Diencephalon (tissue), 1 donor: ENCODE results near the gene FLAD1. TPM values are rescaled to one million over a fixed set of nuclear protein-coding genes. Genes with fewer than 3 reads are reported as not detected.

Source experiments
- small RNA-seq: library from RNA; depleted of rRNA; stranded (forward); fragments of <200 nt; gene quantifications from one replicate; pipeline ENCODE3, GENCODE V24; 2014
- total RNA-seq: library from RNA; depleted of rRNA; stranded (reverse); fragments of >200 nt; gene quantifications from one replicate; pipeline ENCODE4 v1.2.3, GENCODE V29; 2014

FLAD1 gene
- total RNA-seq, result 18.9 TPM

DNA sequence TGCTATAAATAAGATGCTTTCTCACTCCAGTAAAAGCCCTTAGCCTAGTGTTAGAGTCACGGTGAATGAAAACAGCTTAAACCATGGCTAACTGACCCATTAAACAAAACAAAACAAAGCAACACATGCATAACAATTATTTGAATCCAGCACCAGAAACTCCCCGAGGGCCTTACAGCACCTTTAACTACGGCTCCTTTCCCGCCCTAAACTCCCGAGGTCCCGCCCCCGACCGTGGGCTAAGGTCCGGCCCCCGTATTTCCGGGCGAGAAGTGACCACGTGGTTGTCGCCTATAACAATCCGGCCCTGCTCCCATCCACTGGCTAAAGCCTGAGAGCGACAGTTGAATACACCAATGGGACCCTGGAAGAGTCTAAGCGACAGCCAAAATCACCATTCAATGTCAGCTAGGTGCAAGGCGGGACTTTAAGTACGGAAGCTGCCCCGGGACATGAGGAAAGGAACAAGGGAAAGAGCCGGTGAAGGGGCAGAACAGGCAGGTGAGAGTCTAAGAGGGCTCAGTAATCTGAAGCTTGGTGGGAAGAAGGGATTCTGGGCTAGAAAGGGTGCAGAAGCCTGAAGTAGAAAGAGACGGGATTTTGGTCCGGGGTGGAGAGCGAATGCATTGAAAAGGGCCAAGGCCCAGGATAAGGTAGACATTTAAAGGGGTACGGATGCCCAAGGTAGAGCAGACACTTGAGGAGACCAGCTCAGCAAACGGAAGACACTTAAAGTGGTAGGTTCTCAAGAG, at the start of gene FLAD1:
Gene FLAD1 (plus strand): TSS at position 448 of the 752 bp plus-strand sequence. CDS start 351 bp downstream, outside the sequence.

DNA sequence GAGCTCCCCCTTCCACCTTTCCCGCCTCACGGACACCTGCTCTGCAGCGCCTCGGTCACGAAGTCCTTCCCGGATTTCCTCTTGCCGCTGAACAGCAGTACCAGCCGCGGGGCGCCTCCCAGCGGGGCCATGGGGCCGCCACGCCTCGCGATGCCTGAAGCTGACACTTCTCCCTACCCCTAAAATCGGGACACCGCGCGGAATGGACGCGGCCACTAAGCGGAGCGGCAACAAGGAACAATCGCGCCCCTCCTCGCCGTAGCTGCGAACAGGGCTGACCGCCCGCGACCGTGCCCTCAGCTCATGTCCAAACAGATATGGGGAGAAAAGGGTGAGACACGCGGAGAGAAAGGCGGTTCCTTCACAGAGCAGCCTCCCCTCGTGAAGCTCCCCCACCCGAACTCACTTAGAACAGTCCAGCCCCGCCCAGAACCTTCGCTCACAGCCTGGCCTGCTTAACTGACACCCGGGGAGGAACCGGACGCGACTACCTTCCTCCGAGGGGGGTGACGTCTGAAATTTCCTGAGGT, 46.5 kb upstream of the FLAD1 start, which contains the start of gene PMVK:
Gene PMVK (minus strand): TSS at position 165 of the 530 bp plus-strand sequence. CDS start 34 bp downstream, at position 131.

DNA sequence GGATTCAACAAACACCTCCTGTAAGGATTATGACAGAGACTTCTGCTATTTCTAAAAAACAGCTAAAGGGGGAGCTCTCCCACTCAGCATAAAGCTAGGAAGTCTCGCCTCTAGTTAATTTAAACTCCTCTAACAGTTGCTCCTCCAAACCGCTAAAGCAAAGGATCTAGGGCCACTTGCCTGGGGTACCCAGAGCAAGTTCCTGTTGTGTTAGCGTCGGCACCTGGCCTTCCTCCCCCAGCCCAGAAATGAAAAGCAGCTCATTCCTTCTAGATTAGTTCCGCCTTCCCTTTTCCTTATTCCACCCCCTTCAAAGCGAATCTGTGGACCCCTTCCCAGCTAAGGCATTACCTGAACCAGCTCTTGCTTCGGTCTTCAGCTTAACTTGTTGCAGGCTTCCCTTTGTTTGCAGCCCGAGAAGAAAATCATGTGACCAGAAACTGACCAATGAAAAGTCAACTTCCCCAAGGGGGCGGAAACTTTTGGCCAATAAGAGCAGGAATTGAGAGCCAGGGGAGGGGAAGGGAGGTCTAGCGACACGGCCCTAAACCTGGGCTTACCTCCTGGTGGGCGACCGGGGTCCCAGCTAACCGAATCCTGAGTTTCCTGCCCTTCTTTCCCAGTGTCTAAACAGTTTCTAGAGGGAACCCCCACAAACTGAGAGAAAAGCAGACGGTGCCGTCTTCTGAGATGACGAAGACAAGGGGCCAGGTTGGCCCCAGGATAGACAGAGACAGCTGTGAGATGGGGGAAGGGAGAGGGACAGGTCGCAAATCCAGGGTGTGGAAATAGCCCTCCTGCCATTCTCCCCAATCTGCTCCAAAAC, 27.2 kb upstream of the FLAD1 start, which contains the start of gene PBXIP1:
Gene PBXIP1 (minus strand): TSS at position 382 of the 826 bp plus-strand sequence. CDS start 2,378 bp downstream, outside the sequence.

DNA sequence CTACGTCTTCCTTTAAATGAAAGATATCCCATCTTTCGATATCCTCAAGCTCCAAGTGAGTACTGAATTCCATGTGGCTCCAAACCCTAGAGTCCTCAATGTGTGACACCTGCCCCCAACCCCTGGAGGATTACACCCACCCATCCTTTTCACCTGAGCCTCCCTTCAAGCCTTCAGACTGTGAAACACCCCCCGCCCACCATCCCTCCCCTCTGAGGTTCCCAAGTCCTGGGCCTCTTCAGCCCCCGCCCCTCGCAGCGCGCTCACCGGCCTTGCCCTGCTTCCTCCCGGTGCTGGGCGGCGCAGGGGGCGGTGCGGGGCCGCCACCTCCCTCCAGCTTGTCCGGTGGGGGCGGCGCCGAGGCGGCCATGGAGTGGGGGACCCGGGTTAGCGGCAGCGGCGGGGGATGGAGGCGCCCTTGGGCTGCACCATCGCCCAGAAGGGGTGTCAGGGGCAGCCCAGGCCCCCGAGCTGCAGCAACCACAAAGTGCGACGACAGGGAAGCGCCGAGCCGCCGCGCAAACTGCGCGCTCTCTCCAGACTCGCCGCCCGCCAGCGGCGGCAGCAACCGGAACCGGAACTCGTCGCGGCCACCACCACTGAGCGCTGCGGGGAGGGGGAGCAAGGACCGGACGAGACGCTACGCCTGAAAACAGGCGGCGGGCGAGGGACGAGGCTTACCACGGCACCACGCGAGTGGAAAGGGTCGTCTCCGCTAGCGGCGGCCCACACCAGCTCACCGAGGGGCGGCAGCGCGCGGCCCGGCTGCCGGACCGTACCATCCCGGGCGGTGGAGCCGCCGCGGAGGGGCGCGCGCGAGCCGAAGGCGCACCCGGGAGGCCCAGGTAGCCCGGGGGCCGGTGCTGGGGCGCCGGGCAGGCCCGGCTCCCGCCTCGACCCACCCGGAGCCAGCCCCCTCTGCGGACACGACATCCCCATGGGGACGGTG, 21.7 kb upstream of the FLAD1 start, which contains the start of gene PYGO2:
Gene PYGO2 (minus strand): TSS at position 576 of the 949 bp plus-strand sequence. CDS start 206 bp downstream, at position 370.

DNA sequence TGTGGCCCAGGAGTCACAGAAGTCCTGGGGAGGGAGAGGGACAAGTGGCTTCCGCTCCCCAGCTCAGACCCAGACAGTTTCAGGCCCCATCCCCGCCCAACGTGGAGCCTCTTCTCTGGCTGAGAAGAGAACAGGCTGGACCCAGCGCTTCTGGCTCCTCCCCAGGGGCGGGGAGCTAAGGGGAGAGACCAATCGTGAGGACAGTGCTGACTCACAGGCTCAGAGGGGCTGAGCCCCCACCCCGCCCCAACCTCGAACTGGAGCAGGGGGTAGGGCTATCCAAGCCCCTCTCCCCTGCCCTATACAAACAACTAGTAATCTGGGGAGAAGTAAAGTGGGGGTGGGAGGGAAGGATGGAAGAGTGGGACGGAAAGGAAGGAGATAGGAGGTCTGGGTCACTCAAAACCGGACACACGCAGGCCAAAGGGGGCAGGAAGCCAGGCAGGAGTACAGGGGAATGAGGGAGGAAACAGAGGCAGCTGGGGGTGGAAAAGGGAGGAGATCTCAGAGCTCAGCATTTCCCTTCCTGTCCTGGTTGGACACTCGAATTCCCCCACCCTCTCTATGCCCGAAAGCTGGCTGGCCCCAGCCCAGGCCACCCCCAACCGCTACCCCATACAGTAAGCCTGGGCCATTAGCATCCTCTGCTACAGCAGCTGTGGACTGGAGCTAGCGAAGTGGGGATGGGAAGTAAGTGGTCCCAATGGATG, 12.4 kb upstream of the FLAD1 start, which contains the start of gene SHC1:
Gene SHC1 (minus strand): TSS at position 117 of the 710 bp plus-strand sequence. CDS start 221 bp downstream, outside the sequence.

DNA sequence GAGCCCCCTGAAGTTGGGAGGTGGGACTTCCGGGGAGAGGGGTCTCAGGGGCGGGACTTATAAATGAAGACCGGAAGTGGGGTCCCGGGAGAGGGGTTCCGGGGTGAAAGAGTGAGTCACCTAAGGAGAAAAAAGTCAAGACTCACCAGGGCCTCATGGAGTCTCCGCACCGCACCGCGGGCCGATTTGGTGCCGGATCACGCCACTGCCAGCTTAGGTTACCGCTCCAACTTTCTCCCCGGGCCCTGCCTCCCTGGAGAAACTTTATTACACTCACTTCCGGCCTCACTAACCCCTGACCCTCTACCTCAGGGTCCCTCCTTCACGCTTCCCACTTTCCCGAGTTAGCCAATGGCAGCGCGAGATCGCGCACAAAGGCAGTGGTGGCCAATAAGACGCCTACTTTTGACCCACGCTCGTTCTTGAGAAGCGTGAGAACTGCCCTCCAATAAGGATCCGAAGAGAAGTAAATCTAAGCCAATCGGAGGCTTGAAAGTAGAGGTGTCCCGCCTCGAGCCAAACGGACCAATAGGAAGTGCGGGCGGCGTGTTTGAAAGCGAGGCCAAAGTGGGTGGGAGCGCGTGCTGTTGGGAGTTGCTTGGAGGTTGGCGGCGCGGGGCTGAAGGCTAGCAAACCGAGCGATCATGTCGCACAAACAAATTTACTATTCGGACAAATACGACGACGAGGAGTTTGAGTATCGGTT, 8.9 kb upstream of the FLAD1 start, which contains the start of gene CKS1B:
Gene CKS1B (plus strand): TSS at position 580 of the 706 bp plus-strand sequence. CDS start 65 bp downstream, at position 645.

DNA sequence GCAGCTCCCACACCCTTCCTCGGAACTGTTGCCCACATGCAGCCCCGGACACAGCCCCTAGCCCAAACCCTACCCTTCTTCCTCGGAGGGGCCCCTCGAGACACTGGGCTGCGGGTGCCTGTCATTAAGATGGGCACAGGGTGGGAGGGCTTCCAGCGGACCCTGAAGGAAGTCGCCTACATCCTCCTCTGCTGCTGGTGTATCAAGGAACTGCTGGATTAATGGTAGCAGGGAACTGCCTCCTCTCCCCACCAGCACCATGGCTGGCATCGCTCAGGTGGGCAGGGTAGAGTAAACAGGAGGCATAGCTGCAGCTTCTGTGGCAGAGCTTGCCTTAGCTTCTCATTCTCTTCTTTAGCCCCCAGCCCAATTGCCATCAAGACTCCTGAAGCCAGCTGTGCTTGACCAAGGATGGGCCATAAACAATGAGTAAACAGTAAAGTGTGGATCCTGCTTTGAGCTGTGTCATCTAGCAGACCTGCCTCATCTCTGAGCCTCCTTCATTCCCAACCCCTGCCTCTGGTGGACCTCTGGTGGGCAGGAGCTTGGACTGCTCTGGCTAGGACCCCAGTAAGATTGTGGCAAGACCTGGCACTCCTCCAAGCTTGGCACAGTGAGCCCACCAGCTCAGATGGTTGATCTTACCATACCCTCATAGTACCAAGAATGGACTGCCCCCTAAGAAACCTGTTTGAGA, 10.6 kb downstream of the FLAD1 start, which contains the start of gene LENEP:
Gene LENEP (plus strand): TSS at position 15 of the 697 bp plus-strand sequence. CDS start 22 bp downstream, at position 37.

DNA sequence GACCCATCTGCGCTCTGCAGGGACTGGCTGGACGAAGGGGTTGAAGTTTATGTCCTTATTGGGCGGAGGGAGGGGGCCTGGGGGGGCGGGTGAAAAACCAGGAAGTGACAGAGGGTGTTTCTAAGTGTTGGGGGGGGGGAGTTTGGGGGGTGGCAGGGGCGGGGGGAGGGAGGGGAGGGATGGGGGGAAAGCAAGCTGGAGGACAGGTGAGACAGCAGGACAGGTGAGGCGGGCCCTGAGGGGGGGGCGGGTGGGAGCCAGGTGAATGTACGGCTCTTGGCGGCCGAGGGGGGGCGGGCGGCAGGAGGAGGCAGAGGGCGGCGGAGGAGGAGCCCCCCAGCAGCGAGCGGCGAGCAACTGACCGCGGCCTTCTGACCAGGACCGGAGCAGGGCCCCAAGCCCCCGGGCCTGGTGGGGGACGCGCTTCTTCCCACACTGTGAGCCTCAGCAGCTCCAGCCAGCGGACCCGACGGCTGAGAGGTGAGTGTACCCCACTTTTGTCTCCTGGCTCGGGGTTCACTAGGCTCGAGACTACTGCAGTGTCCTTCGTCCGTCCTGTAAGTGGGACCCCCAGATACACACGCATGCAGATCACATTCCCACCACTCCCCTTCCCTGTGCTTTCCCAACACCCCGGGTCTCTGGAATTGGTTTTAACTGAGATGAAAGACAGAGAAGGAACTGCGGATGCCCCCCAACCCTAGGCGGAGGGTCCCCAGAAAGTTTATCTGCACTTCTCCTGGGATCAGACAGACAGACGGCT, 19.5 kb downstream of the FLAD1 start, which contains the start of gene ZBTB7B:
Gene ZBTB7B (plus strand): TSS at position 339 of the 763 bp plus-strand sequence. CDS start 11,859 bp downstream, outside the sequence.

DNA sequence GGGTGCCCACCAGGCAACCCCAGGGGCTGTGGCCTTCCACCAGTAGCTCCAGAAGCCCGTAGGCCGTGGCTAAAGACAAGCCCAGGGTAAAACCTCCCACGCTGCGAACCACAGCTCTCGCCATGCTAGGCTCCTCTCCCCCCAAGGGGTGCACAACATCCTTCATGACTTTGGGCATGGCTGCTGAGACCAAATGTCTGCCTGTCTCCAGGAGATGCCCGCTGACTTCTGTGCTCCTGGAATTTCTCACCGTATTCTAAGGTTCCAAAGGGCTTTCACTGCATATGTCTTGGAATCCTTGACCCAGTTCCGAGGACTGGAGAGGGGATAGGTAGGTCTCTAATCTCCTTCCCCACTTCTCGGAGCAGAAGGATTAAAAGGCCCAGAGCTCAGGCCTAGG, 50.4 kb downstream of the FLAD1 start, which contains the start of the genes DCST1 and DCST2:
Gene DCST1 (plus strand): TSS at position 301 of the 400 bp plus-strand sequence. CDS start 213 bp downstream, outside the sequence.
Gene DCST2 (minus strand): TSS at position 258 of the 400 bp plus-strand sequence. CDS start 80 bp downstream, at position 178.

Small RNA genes within 50 kb of the gene (small RNA-seq; reads per million reads assigned to genes)
- not detected for gene MIR4258
- gene RF00017, result not detected

Other genes with a start within 250 kb of the FLAD1 start
- gene KCNN3, start 113.1 kb upstream of the FLAD1 start, total RNA-seq, result 10.1 TPM
- 15.7 TPM for gene PMVK, start 46.6 kb upstream of the FLAD1 start, total RNA-seq
- 48.4 TPM for gene PBXIP1, start 27.2 kb upstream of the FLAD1 start, total RNA-seq
- gene PYGO2, start 21.6 kb upstream of the FLAD1 start, total RNA-seq, result 16.6 TPM
- 17.1 TPM for gene SHC1, start 12.6 kb upstream of the FLAD1 start, total RNA-seq
- 25.6 TPM for gene CKS1B, start 8.7 kb upstream of the FLAD1 start, total RNA-seq
- gene LENEP, start 10.2 kb downstream of the FLAD1 start, total RNA-seq, result 0.69 TPM
- gene ZBTB7B, start 19.5 kb downstream of the FLAD1 start, total RNA-seq, result 3.5 TPM
- 0.46 TPM for gene DCST2, start 50.4 kb downstream of the FLAD1 start, total RNA-seq
- not detected for gene DCST1, start 50.5 kb downstream of the FLAD1 start, total RNA-seq
- gene ADAM15, start 68.0 kb downstream of the FLAD1 start, total RNA-seq, result 20.5 TPM
- gene EFNA4, start 80.4 kb downstream of the FLAD1 start, total RNA-seq, result 1.2 TPM
- 13.8 TPM for gene EFNA3, start 95.5 kb downstream of the FLAD1 start, total RNA-seq
- 5.3 TPM for gene EFNA1, start 144.5 kb downstream of the FLAD1 start, total RNA-seq
- gene SLC50A1, start 152.5 kb downstream of the FLAD1 start, total RNA-seq, result 7.8 TPM
- gene DPM3, start 157.2 kb downstream of the FLAD1 start, total RNA-seq, result 13.8 TPM
- 60.2 TPM for gene KRTCAP2, start 190.0 kb downstream of the FLAD1 start, total RNA-seq
- 21.2 TPM for gene TRIM46, start 190.5 kb downstream of the FLAD1 start, total RNA-seq
- gene THBS3, start 224.6 kb downstream of the FLAD1 start, total RNA-seq, result 11.5 TPM
- 15.5 TPM for gene MTX1, start 225.4 kb downstream of the FLAD1 start, total RNA-seq